Ectodermal cell (in vitro differentiated cells): ENCODE data around the gene IL17RA.

Experiments used
- H3K27ac ChIP-seq: 2 replicates; pipeline ENCODE4 v1.7.0; 2013; ENCODE audit warnings: mild to moderate bottlenecking, low read depth, low read length; ENCODE audit not compliant: insufficient read depth, poor library complexity, severe bottlenecking
- H3K27me3 ChIP-seq: 2 replicates; pipeline ENCODE4 v1.7.0; 2013; ENCODE audit warnings: mild to moderate bottlenecking, low read length; ENCODE audit not compliant: insufficient read depth, control insufficient read depth, poor library complexity, severe bottlenecking
- H3K36me3 ChIP-seq: one replicate; pipeline ENCODE4 v1.7.0; 2013; ENCODE audit warnings: low read length; ENCODE audit not compliant: control insufficient read depth, insufficient read depth
- H3K4me1 ChIP-seq: one replicate; pipeline ENCODE4 v1.7.0; 2013; ENCODE audit warnings: low read length; ENCODE audit not compliant: control insufficient read depth, insufficient read depth
- H3K4me3 ChIP-seq: 2 replicates; pipeline ENCODE4 v1.7.0; 2013; ENCODE audit warnings: low read depth, low read length, control low read depth; ENCODE audit not compliant: insufficient read depth
- H3K9me3 ChIP-seq: 2 replicates; pipeline ENCODE4 v1.7.0; 2013; ENCODE audit warnings: mild to moderate bottlenecking, low read length, moderate library complexity; ENCODE audit not compliant: control insufficient read depth
- WGBS, 2 experiments: methylation state at CpG; one replicate each; pipeline ENCODE4 v1.1.7; 2013; ENCODE audit warnings: missing lambda C conversion rate in 2 of 2; 5-methylcytosine and 5-hydroxymethylcytosine counted together

The IL17RA gene

DNA sequence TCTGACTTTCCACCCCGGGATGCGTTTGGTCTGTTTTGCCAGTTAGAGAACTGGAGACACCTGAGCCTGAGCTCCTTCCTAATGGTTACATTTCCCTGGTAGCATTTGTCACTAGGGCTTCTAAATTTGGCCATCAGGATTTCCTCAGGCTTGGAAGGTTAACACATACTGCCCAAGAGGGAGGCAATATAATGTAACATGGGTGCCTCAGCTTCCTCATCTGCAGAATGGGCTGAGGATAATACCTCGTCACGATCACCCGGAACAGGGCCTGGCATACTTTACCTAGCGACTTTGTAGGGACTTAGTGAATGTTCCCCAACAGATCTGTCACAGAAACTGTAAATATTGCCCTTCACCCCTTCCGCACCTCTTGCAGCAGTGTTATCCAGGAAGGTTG lies 11.3 kb downstream of the IL17RA start:
- no peaks in the 10 kb centered on the region for H3K36me3 ChIP-seq
- H3K4me3 ChIP-seq: no peak overlapping the region
- H3K27me3 ChIP-seq: no peaks in the 10 kb centered on the region
- no peak overlapping the region for H3K27ac ChIP-seq
- H3K9me3 ChIP-seq: no peaks in the 10 kb centered on the region
- 95 to 97% methylated on average over 7 of the region's 7 CpGs for WGBS, 2 experiments
- no peaks in the 10 kb centered on the region for H3K4me1 ChIP-seq

DNA sequence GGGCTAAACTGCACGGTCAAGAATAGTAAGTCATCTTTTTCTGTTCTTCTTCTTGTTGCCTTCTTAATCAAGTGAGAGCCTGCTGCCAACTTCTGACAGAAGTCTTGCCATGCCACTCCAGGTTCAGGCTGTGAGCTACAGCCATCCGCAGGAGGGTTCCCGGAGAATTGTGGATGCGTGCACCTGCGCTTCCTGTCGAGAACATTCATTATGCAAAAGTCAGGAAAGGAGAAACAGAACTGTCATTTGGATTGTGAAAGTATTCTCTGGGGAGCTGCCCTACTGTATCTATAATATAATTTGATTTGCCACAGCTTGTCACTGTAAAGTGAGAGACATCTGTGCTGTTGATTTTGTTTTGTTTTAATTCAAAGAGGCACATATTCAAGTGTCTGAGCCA lies 12.3 kb downstream of the IL17RA start:
- WGBS, 2 experiments: 92 to 95% methylated on average over 6 of the region's 6 CpGs
- no peaks in the 10 kb centered on the region for H3K4me1 ChIP-seq
- no peaks in the 10 kb centered on the region for H3K36me3 ChIP-seq
- no peaks in the 10 kb centered on the region for H3K27me3 ChIP-seq
- H3K4me3 ChIP-seq: no peak overlapping the region
- no peaks in the 10 kb centered on the region for H3K9me3 ChIP-seq
- H3K27ac ChIP-seq: no peak overlapping the region

DNA sequence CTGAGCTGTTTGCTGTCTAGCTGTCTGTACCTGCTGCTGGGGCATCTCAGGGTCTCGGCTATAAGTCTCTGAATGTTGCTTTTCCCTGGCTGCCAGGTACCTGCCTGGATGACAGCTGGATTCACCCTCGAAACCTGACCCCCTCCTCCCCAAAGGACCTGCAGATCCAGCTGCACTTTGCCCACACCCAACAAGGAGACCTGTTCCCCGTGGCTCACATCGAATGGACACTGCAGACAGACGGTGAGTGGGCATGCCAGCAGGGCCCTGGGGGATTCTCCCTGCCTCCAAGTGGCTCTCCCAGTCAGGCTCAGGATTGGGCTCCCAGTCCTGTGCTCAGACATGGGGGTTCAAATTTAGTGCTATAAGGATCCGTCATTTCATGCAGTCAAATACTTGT lies 12.9 kb downstream of the IL17RA start:
- H3K4me3 ChIP-seq: no peak overlapping the region
- H3K9me3 ChIP-seq: no peaks in the 10 kb centered on the region
- no peaks in the 10 kb centered on the region for H3K36me3 ChIP-seq
- WGBS, 2 experiments: 90 to 92% methylated on average over 6 of the region's 6 CpGs
- H3K27me3 ChIP-seq: no peaks in the 10 kb centered on the region
- no peak overlapping the region for H3K27ac ChIP-seq
- no peaks in the 10 kb centered on the region for H3K4me1 ChIP-seq

DNA sequence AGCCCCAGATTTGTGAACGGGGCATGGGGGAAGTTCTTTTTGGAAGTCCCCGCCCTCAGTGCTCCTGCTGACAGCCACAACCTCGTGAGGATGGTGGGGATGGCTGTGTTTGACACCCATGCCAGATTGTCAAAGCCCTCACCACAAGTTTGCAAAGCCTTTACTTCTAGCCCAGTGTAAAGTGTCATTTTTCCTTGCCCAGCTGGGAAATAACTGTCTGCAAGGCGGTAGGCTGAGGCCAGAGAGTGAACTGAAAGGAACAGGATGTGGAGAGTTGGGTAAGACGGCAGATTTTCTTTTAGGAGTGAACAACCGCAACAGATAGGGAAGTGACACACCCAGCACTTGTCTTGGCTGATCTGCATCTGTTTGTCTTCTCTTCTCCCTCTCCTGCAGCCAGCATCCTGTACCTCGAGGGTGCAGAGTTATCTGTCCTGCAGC lies 13.6 kb downstream of the IL17RA start:
- WGBS, 2 experiments: 87 to 89% methylated on average over 7 of the region's 7 CpGs
- Histone ChIP-seq H3K4me3 (no peak overlapping the region), H3K36me3 (no peaks in the 10 kb centered on the region), H3K9me3 (no peaks in the 10 kb centered on the region), H3K4me1 (no peaks in the 10 kb centered on the region), H3K27ac (no peak overlapping the region), H3K27me3 (no peaks in the 10 kb centered on the region)

GRCh38 chr22:17100621-17101020 lies 15.8 kb downstream of the IL17RA start:
- 89 to 92% methylated on average over 6 of the region's 6 CpGs for WGBS, 2 experiments

DNA sequence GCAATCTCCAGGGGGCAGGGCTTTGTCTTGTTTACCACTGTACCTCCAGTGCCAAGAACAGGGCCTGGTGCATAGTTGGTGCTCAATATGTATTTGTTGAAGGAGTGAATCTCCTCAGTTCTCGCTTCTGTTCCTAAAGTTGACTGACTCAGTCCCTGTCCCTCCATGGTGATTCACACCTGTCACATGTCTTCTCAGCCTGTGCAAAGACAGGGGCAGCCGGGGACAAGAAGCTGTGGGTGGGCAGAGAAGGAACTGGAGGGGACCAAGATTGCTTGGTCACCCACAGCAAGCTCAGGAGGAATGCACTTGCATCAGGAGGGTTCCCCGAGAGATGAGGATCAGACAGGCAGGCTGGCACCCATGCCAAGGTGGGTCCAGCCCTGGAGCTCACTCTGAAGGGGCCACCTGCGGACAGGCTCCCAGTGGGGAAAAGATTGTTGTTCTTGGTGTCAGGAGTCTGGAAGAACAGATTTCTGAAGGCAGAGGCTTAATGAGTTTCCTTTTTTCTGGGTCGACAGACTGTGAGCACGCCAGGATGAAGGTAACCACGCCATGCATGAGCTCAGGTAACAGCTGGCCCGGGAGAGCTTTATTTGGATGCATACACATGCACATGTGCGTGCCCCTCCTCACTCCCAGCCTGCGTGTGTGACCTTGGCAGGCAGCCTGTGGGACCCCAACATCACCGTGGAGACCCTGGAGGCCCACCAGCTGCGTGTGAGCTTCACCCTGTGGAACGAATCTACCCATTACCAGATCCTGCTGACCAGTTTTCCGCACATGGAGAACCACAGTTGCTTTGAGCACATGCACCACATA lies 16.9 kb downstream of the IL17RA start:
- Histone ChIP-seq H3K4me3 (no peak overlapping the region), H3K27me3 (no peaks in the 10 kb centered on the region), H3K36me3 (no peaks in the 10 kb centered on the region), H3K9me3 (no peaks in the 10 kb centered on the region), H3K27ac (no peak overlapping the region), H3K4me1 (no peaks in the 10 kb centered on the region)
- 89 to 91% methylated on average over 14 of the region's 14 CpGs for WGBS, 2 experiments

More at GRCh38 chr22:17100621-17101020, 15.8 kb downstream of the IL17RA start:
- Histone ChIP-seq H3K27me3 (no peaks in the 10 kb centered on the region), H3K4me1 (no peaks in the 10 kb centered on the region), H3K9me3 (no peaks in the 10 kb centered on the region), H3K36me3 (no peaks in the 10 kb centered on the region), H3K4me3 (no peak overlapping the region), H3K27ac (no peak overlapping the region)

- H3K27ac ChIP-seq: no peak overlapping the region
- no peaks in the 10 kb centered on the region for H3K27me3 ChIP-seq
- H3K36me3 ChIP-seq: no peaks in the 10 kb centered on the region
- H3K9me3 ChIP-seq: no peaks in the 10 kb centered on the region
- WGBS, 2 experiments: 95 to 97% methylated on average over 7 of the region's 7 CpGs
- H3K4me3 ChIP-seq: no peak overlapping the region
- H3K4me1 ChIP-seq: no peaks in the 10 kb centered on the region
Measured at GRCh38 chr22:17102297-17102667, 17.5 kb downstream of the IL17RA start.

DNA sequence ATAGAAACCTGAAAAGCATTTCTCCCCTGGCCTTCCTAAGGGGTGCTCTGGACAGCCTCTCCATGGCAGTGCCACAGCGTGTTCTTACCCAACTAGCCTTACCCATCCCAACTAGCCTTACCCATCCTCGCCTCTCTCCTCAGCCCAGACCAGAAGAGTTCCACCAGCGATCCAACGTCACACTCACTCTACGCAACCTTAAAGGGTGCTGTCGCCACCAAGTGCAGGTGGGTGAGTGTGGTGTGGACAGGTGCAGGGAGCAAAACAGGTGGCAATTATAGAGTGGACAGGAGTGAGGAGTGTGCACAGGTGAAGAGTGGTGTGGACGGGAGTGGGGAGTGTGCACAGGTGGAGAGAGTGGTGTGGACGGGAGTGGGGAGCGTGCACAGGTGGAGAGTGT lies 18.6 kb downstream of the IL17RA start:
- WGBS, 2 experiments: 95 to 97% methylated on average over 9 of the region's 9 CpGs
- no peaks in the 10 kb centered on the region for H3K9me3 ChIP-seq
- no peak overlapping the region for H3K4me3 ChIP-seq
- no peaks in the 10 kb centered on the region for H3K36me3 ChIP-seq
- H3K4me1 ChIP-seq: no peaks in the 10 kb centered on the region
- no peak overlapping the region for H3K27ac ChIP-seq
- H3K27me3 ChIP-seq: no peaks in the 10 kb centered on the region

- H3K27me3 ChIP-seq: no peaks in the 10 kb centered on the region
- H3K27ac ChIP-seq: no peak overlapping the region
- H3K9me3 ChIP-seq: no peaks in the 10 kb centered on the region
- no peak overlapping the region for H3K4me3 ChIP-seq
- 85 to 92% methylated on average over 13 to 14 of the region's 14 CpGs for WGBS, 2 experiments
- no peaks in the 10 kb centered on the region for H3K4me1 ChIP-seq
- H3K36me3 ChIP-seq: no peaks in the 10 kb centered on the region
Measured at GRCh38 chr22:17104336-17104935, 19.6 kb downstream of the IL17RA start.

GRCh38 chr22:17105143-17106129 lies 20.6 kb downstream of the IL17RA start:
- WGBS, 2 experiments: 92% methylated on average over 22 of the region's 22 CpGs
- no peaks in the 10 kb centered on the region for H3K36me3 ChIP-seq
- H3K4me1 ChIP-seq: no peaks in the 10 kb centered on the region
- no peaks in the 10 kb centered on the region for H3K9me3 ChIP-seq
- H3K27me3 ChIP-seq: no peaks in the 10 kb centered on the region
- H3K27ac ChIP-seq: no peak overlapping the region
- H3K4me3 ChIP-seq: no peak overlapping the region
